Liver (tissue), 9 donors: Measurements from ENCODE around the gene CFAP221. TPM values are rescaled to one million over a fixed set of nuclear protein-coding genes. Genes with fewer than 3 reads are reported as not detected.

Experiments
- DNase-seq: peaks from one replicate; pipeline ENCODE4 v3.0.0-alpha.2; 2017; ENCODE audit warnings: low spot score
- H3K27ac ChIP-seq, 2 donors: one replicate each; pipeline ENCODE4 v1.7.0; 2013; ENCODE audit warnings: inconsistent platforms in 2 of 2, low read length in 2 of 2, control low read depth in 1 of 2, low read depth in 1 of 2, mild to moderate bottlenecking in 1 of 2
- H3K27me3 ChIP-seq, 4 donors: one replicate each; pipeline versions ENCODE4 v1.6.1 to v1.7.0; 2013; ENCODE audit warnings: low read length in 3 of 4, inconsistent platforms in 1 of 4, mild to moderate bottlenecking in 1 of 4, moderate library complexity in 1 of 4; ENCODE audit not compliant: control insufficient read depth in 4 of 4, insufficient read depth in 4 of 4
- H3K36me3 ChIP-seq, 4 donors: one replicate each; pipeline versions ENCODE4 v1.6.1 to v1.7.0; 2013; ENCODE audit warnings: low read length in 3 of 4, mild to moderate bottlenecking in 3 of 4, low read depth in 1 of 4, moderate library complexity in 1 of 4; ENCODE audit not compliant: control insufficient read depth in 4 of 4, insufficient read depth in 3 of 4
- H3K4me1 ChIP-seq, 4 donors: one replicate each; pipeline versions ENCODE4 v1.6.1 to v1.7.0; 2013; ENCODE audit warnings: low read length in 3 of 4, mild to moderate bottlenecking in 3 of 4, moderate library complexity in 1 of 4; ENCODE audit not compliant: control insufficient read depth in 4 of 4, insufficient read depth in 4 of 4
- H3K4me3 ChIP-seq, 3 donors: one replicate each; pipeline versions ENCODE4 v1.6.1 to v1.7.0; 2013; ENCODE audit warnings: low read length in 3 of 3, control low read depth in 1 of 3, low read depth in 1 of 3, mild to moderate bottlenecking in 1 of 3
- H3K9ac ChIP-seq, 2 donors: one replicate each; pipeline ENCODE4 v1.7.0; 2013; ENCODE audit warnings: low read length in 2 of 2, mild to moderate bottlenecking in 2 of 2, moderate library complexity in 2 of 2, control low read depth in 1 of 2, low read depth in 1 of 2
- H3K9me3 ChIP-seq, 4 donors: one replicate each; pipeline versions ENCODE4 v1.6.1 to v1.7.0; 2013; ENCODE audit warnings: low read length in 3 of 4; ENCODE audit not compliant: control insufficient read depth in 4 of 4
- EGR1 ChIP-seq, 2 donors: IDR thresholded peaks; 2 replicates each; pipeline ENCODE4 v1.6.1; 2016 to 2018; ENCODE audit warnings: antibody characterized with exemption in 2 of 2, low read depth in 2 of 2
- GABPA ChIP-seq, 2 donors: IDR thresholded peaks in 1 of 2; conservative IDR thresholded peaks in 1 of 2; 2 replicates each; pipeline ENCODE4 v1.6.1; 2016; ENCODE audit warnings: antibody characterized with exemption in 2 of 2, mild to moderate bottlenecking in 1 of 2, moderate library complexity in 1 of 2
- HNF4A ChIP-seq, 2 donors: conservative IDR thresholded peaks; 2 replicates each; pipeline ENCODE4 v1.6.1; 2016; ENCODE audit warnings: antibody characterized with exemption in 2 of 2, mild to moderate bottlenecking in 2 of 2
- HNF4G ChIP-seq: IDR thresholded peaks from 2 replicates; pipeline ENCODE4 v1.6.1; 2016; ENCODE audit warnings: antibody characterized with exemption
- JUND ChIP-seq, 2 donors: IDR thresholded peaks; 2 replicates each; pipeline ENCODE4 v1.6.1; 2016; ENCODE audit warnings: antibody characterized with exemption in 2 of 2
- NR2F2 ChIP-seq: IDR thresholded peaks from 2 replicates; pipeline ENCODE4 v1.6.1; 2016; ENCODE audit warnings: antibody characterized with exemption
- RAD21 ChIP-seq, 2 donors: IDR thresholded peaks; 2 replicates each; pipeline ENCODE4 v1.6.1; 2016; ENCODE audit warnings: antibody characterized with exemption in 2 of 2, mild to moderate bottlenecking in 2 of 2
- RXRA ChIP-seq, 2 donors: IDR thresholded peaks; 2 replicates each; pipeline ENCODE4 v1.6.1; 2017 to 2018; ENCODE audit warnings: antibody characterized with exemption in 2 of 2, mild to moderate bottlenecking in 1 of 2
- SP1 ChIP-seq: IDR thresholded peaks from 2 replicates; pipeline ENCODE4 v1.6.1; 2018; ENCODE audit warnings: antibody characterized with exemption, mild to moderate bottlenecking
- TAF1 ChIP-seq: conservative IDR thresholded peaks from 2 replicates; pipeline ENCODE4 v1.6.1; 2016; ENCODE audit warnings: antibody characterized with exemption, mild to moderate bottlenecking
- YY1 ChIP-seq: IDR thresholded peaks from 2 replicates; pipeline ENCODE4 v1.6.1; 2016; ENCODE audit warnings: antibody characterized with exemption, mild to moderate bottlenecking
- WGBS: extraction: QIAGEN DNeasy Blood & Tissue Kit; methylation state at CpG from one replicate; pipeline ENCODE4 v1.1.7; 2013; 5-methylcytosine and 5-hydroxymethylcytosine counted together
- polyA plus RNA-seq, 2 donors: library from polyadenylated mRNA; stranded (reverse) in 1 of 2; unstranded in 1 of 2; fragments of 200-250 nt in 1 of 2; fragments of >200 nt in 1 of 2; fragmentation: Nextera tagmentation in 1 of 2; extraction: Ambion mirVana in 1 of 2; gene quantifications; one replicate each; pipeline versions ENCODE4 v1.2.1 to v1.2.3, GENCODE V29; 2013 to 2015
- total RNA-seq, 2 donors: library from RNA; depleted of rRNA; stranded (reverse); fragments of >200 nt; gene quantifications; one replicate each; pipeline ENCODE4 v1.2.3, GENCODE V29; 2014
- TF ChIP-seq, protein P1 (sequence below): IDR thresholded peaks from 2 replicates; pipeline ENCODE4 v1.6.1; 2016; ENCODE audit warnings: antibody characterized with exemption
- TF ChIP-seq, protein P2 (sequence below): fragments of 150-350 bp; IDR thresholded peaks from 2 replicates; pipeline ENCODE4 v1.5.1; 2017; ENCODE audit warnings: improper control_type of control experiment, low read depth, low read length; ENCODE audit not compliant: missing input control
- TF ChIP-seq, protein P3 (sequence below): IDR thresholded peaks from 2 replicates; pipeline ENCODE4 v1.6.1; 2016; ENCODE audit warnings: antibody characterized with exemption
- TF ChIP-seq, protein P4 (sequence below): IDR thresholded peaks from 2 replicates; pipeline ENCODE4 v1.6.1; 2016; ENCODE audit warnings: antibody characterized with exemption, mild to moderate bottlenecking
- TF ChIP-seq, protein P5 (sequence below): IDR thresholded peaks from 2 replicates; pipeline ENCODE4 v1.6.1; 2016; ENCODE audit warnings: antibody characterized with exemption
- donor health status: healthy.
- donor health status: healthy.
- donor health status: healthy.
- donor health status: healthy.
- donor health status: healthy.

Gene CFAP221
- total and polyA plus RNA-seq, 4 donors: 0.23 to 3.1 (median 1.2) TPM

DNA sequence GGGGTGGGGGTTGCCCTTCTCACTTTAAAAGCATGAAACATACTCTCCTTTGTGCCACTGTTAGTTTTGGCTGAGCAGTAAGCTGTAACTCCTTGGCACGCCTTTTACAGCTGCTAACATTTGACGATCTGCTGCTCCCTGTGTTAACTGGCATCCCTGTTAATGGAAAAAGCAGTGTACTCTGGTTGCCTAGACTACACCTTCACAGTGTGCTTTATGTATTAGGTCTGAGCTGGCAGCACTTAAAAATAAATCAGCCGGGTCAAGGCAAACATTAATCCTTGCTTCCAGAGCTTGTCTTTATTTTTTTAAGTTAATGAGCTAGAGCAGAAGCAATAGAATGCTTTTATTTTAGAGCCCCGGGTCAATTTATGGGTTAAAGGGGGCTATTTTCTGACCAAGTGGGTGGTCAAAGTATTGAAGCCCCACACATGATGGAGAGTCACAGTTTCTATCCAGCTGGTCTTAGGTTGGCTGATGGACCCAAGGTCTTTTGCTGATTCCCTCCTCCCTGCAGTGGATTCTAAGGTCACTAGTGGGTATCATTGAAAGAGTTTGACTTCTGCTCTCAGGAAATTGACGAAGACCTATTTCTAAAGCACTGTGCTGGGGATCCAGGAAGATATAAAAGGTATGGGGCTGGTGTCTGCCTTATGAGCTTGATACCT lies 54.5 kb downstream of the CFAP221 start:
- no peak overlapping the region for H3K27ac ChIP-seq
- H3K9me3 ChIP-seq: no peaks in the 10 kb centered on the region
- WGBS: 70% methylated on average over 5 of the region's 5 CpGs
- H3K4me3 ChIP-seq: no peak overlapping the region
- no peaks in the 10 kb centered on the region for H3K4me1 ChIP-seq
- no peak for DNase-seq
- H3K27me3 ChIP-seq: no peaks in the 10 kb centered on the region
- no peaks in the 10 kb centered on the region for H3K36me3 ChIP-seq
- H3K9ac ChIP-seq: no peak overlapping the region
- TF ChIP-seq EGR1 (IDR thresholded peaks at IDR 0.05; ENCODE audit: low read depth in 2 of 2) (no peak), TAF1 (no peak), YY1 (no peak), NR2F2 (no peak), HNF4A (conservative IDR thresholded peaks at IDR 0.05) (no peak), GABPA (IDR thresholded peaks at IDR 0.05 in 1 of 2, conservative IDR thresholded peaks at IDR 0.05 in 1 of 2) (no peak), JUND (IDR thresholded peaks at IDR 0.05) (no peak), RXRA (IDR thresholded peaks at IDR 0.05) (no peak)
- TF ChIP-seq, protein P1, sequence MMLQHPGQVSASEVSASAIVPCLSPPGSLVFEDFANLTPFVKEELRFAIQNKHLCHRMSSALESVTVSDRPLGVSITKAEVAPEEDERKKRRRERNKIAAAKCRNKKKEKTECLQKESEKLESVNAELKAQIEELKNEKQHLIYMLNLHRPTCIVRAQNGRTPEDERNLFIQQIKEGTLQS: no peak
- TF ChIP-seq, protein P2, sequence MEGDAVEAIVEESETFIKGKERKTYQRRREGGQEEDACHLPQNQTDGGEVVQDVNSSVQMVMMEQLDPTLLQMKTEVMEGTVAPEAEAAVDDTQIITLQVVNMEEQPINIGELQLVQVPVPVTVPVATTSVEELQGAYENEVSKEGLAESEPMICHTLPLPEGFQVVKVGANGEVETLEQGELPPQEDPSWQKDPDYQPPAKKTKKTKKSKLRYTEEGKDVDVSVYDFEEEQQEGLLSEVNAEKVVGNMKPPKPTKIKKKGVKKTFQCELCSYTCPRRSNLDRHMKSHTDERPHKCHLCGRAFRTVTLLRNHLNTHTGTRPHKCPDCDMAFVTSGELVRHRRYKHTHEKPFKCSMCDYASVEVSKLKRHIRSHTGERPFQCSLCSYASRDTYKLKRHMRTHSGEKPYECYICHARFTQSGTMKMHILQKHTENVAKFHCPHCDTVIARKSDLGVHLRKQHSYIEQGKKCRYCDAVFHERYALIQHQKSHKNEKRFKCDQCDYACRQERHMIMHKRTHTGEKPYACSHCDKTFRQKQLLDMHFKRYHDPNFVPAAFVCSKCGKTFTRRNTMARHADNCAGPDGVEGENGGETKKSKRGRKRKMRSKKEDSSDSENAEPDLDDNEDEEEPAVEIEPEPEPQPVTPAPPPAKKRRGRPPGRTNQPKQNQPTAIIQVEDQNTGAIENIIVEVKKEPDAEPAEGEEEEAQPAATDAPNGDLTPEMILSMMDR: no peak
- TF ChIP-seq, protein P3, sequence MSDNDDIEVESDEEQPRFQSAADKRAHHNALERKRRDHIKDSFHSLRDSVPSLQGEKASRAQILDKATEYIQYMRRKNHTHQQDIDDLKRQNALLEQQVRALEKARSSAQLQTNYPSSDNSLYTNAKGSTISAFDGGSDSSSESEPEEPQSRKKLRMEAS: no peak
- TF ChIP-seq, protein P4, sequence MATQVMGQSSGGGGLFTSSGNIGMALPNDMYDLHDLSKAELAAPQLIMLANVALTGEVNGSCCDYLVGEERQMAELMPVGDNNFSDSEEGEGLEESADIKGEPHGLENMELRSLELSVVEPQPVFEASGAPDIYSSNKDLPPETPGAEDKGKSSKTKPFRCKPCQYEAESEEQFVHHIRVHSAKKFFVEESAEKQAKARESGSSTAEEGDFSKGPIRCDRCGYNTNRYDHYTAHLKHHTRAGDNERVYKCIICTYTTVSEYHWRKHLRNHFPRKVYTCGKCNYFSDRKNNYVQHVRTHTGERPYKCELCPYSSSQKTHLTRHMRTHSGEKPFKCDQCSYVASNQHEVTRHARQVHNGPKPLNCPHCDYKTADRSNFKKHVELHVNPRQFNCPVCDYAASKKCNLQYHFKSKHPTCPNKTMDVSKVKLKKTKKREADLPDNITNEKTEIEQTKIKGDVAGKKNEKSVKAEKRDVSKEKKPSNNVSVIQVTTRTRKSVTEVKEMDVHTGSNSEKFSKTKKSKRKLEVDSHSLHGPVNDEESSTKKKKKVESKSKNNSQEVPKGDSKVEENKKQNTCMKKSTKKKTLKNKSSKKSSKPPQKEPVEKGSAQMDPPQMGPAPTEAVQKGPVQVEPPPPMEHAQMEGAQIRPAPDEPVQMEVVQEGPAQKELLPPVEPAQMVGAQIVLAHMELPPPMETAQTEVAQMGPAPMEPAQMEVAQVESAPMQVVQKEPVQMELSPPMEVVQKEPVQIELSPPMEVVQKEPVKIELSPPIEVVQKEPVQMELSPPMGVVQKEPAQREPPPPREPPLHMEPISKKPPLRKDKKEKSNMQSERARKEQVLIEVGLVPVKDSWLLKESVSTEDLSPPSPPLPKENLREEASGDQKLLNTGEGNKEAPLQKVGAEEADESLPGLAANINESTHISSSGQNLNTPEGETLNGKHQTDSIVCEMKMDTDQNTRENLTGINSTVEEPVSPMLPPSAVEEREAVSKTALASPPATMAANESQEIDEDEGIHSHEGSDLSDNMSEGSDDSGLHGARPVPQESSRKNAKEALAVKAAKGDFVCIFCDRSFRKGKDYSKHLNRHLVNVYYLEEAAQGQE: no peak

DNA sequence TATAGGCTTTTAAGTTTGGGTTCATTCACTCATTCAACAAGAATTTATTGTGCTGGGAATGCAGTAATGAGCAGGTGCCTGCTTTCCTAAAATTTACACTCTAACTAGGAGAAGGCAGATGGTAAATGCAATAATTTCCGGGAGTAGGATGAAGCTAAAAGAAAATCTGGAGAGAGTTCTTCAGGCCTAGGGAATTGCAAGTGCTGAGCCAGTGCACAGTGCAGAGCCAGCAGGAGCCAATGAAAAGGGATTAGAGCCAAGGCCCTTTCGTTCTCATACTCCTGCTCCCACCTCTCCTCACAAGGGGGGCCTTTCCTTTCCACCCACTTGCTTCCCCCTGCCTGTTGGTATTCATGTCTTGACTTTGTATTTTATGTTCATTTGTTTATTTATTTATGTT lies 55.1 kb downstream of the CFAP221 start:
- Histone ChIP-seq H3K36me3 (no peaks in the 10 kb centered on the region), H3K4me1 (no peaks in the 10 kb centered on the region), H3K27ac (no peak overlapping the region), H3K9ac (no peak overlapping the region), H3K9me3 (no peaks in the 10 kb centered on the region), H3K27me3 (no peaks in the 10 kb centered on the region), H3K4me3 (no peak overlapping the region)
- no peak for DNase-seq
- 86% methylated on average over 2 of the region's 2 CpGs for WGBS
- no peak for TF ChIP-seq RAD21 (IDR thresholded peaks at IDR 0.05)
- no peak for TF ChIP-seq GABPA (IDR thresholded peaks at IDR 0.05 in 1 of 2, conservative IDR thresholded peaks at IDR 0.05 in 1 of 2)
- TF ChIP-seq, protein P5, sequence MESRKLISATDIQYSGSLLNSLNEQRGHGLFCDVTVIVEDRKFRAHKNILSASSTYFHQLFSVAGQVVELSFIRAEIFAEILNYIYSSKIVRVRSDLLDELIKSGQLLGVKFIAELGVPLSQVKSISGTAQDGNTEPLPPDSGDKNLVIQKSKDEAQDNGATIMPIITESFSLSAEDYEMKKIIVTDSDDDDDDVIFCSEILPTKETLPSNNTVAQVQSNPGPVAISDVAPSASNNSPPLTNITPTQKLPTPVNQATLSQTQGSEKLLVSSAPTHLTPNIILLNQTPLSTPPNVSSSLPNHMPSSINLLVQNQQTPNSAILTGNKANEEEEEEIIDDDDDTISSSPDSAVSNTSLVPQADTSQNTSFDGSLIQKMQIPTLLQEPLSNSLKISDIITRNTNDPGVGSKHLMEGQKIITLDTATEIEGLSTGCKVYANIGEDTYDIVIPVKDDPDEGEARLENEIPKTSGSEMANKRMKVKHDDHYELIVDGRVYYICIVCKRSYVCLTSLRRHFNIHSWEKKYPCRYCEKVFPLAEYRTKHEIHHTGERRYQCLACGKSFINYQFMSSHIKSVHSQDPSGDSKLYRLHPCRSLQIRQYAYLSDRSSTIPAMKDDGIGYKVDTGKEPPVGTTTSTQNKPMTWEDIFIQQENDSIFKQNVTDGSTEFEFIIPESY: no peak
- no peak for TF ChIP-seq JUND (IDR thresholded peaks at IDR 0.05)
- no peak for TF ChIP-seq EGR1 (IDR thresholded peaks at IDR 0.05; ENCODE audit: low read depth in 2 of 2)
- TF ChIP-seq, protein P2: no peak
- TF ChIP-seq, protein P4: no peak
- TF ChIP-seq, protein P1: no peak
- no peak for TF ChIP-seq TAF1
- TF ChIP-seq SP1: no peak
- no peak for TF ChIP-seq RXRA (IDR thresholded peaks at IDR 0.05)
- no peak for TF ChIP-seq HNF4G
